ENCODE data around the gene GCLC. TPM values are rescaled to one million over a fixed set of nuclear protein-coding genes. Genes with fewer than 3 reads are reported as not detected.

Gene GCLC
- 10 to 100 TPM; 21.9 to 60.2 (median 27.2) TPM for total RNA-seq

DNA sequence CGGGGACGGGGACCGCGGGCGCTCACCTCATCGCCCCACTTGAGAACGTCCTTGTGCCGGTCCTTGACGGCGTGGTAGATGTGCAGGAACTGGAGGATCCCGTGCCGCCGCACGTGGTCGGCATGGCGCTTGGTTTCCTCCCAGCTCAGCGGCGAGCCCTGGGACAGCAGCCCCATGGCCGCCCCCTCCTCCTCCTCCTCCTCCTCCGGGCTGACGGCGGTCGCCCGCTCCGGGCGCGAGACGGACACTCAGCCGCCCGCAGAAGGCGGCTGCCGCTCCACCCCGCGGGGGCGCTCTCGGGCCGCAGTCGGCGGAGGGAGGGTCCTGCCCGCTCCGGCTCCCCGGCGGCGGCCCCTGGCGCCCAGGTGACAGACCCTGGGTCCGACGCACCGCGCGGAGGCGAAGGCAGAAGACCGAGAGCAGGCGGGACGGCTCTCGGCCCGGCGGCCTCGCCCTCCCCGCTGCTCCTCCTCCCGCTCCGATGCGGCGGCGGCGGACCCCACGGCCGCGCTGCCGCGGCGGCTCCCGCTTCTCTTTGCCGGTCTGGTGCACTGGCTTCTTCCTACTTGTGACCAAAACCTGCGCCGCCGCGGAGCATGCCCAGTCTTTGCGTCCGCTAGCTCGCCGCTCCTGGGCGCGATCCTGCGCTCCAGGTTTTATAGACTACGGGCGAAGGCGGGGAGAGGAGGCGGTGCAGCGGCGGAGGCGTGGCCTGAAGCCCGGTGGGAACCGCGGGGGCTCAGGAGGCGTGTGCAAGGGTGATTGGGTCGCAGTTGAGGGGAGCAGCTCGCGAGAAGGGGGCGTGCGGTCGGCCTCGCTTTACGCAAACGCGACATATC lies at the start of gene GCLC:
Gene GCLC (minus strand): TSS at position 632 of the 839 bp plus-strand sequence. CDS start 456 bp downstream, at position 176.
- Histone ChIP-seq H3K27ac (peak within 1 kb of the TSS; percentile 85 to 94 (median 90)), H3K36me3 (no peaks in the 10 kb centered on the region), H3K9me3 (no peaks in the 10 kb centered on the region), H3K4me3 (peak within 1 kb of the TSS; percentile 45 to 84 (median 74)), H3K4me1 (peaks cover 14 to 39% (median 19%) of the 10 kb centered on the region in 4 donors), H3K27me3 (peaks cover 0 to 1% (median 0%) of the 10 kb centered on the region in 4 donors)
- ATAC-seq (ENCODE audit: low FRiP score in 2 of 2) = peak; percentile 85 to 92
- TF ChIP-seq POLR2A (IDR thresholded peaks at IDR 0.05) (peak in 3 of 4 donors; percentile 85 to 90 (median 87)), EP300 (IDR thresholded peaks at IDR 0.05) (no peak), POLR2AphosphoS5 (IDR thresholded peaks at IDR 0.05) (peak; percentile 42 to 94)
- TF ChIP-seq, protein P1, sequence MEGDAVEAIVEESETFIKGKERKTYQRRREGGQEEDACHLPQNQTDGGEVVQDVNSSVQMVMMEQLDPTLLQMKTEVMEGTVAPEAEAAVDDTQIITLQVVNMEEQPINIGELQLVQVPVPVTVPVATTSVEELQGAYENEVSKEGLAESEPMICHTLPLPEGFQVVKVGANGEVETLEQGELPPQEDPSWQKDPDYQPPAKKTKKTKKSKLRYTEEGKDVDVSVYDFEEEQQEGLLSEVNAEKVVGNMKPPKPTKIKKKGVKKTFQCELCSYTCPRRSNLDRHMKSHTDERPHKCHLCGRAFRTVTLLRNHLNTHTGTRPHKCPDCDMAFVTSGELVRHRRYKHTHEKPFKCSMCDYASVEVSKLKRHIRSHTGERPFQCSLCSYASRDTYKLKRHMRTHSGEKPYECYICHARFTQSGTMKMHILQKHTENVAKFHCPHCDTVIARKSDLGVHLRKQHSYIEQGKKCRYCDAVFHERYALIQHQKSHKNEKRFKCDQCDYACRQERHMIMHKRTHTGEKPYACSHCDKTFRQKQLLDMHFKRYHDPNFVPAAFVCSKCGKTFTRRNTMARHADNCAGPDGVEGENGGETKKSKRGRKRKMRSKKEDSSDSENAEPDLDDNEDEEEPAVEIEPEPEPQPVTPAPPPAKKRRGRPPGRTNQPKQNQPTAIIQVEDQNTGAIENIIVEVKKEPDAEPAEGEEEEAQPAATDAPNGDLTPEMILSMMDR (IDR thresholded peaks at IDR 0.05) = peak; percentile 68 to 90 (median 76)
- 1% methylated on average over 42 to 88 of the region's 105 CpGs for WGBS, 2 donors
- DNase-seq = peak; percentile 92 to 97

DNA sequence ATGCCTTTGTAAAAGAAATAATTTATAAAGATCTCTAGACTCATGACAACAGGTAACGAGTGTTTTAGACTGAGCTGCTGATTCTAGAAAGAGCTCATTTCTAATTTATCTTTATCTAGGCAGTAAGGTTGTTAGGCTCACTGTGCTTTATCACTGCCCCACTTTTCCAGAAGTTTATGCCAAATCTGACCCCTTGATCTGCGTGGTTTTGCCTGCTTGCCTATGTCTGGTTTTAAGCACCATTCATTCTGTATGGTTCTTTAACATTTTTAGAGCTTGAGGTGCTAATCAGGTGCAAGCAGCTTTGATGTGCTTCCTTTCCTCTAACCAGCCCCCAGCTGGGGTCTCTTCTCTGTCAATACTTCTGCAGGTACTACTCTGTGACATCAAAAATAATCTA lies 49.7 kb upstream of the GCLC start:
- Histone ChIP-seq H3K9me3 (no peaks in the 10 kb centered on the region), H3K4me1 (peaks cover 0 to 7% (median 0%) of the 10 kb centered on the region in 4 donors), H3K27me3 (no peaks in the 10 kb centered on the region), H3K4me3 (no peak overlapping the region), H3K27ac (no peak overlapping the region), H3K36me3 (no peaks in the 10 kb centered on the region)
- ATAC-seq (ENCODE audit: low FRiP score in 2 of 2) (no peak), DNase-seq (no peak)
- 79% methylated on average over 2 of the region's 2 CpGs for WGBS, 2 donors
- TF ChIP-seq, protein P1 (IDR thresholded peaks at IDR 0.05) = no peak
- TF ChIP-seq EP300 (IDR thresholded peaks at IDR 0.05) (no peak), POLR2AphosphoS5 (IDR thresholded peaks at IDR 0.05) (no peak)

DNA sequence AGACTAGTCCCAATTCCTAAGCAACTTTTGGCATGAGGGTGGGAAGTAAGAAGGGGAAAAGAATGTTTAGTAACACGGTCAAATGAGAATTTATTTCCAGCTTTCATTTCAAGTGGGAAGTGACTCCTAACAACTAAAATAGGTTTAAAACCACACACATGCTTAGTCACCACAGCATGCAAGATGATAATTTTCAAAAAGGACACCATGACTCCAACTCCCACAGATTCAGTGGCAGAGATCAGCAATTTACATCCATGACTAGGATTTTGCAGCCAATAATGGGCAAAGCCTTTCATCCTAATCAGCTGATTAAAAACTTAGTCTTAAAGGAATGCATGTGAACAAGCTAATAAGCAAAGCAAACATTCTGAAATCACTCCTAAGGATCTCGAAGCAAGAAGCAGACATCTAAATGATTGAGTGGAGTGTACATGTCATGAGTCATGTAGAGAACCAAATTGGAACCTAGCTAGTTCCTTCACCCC lies 48.1 kb upstream of the GCLC start:
- Histone ChIP-seq H3K27ac (no peak overlapping the region), H3K4me1 (peaks cover 0 to 7% (median 0%) of the 10 kb centered on the region in 4 donors), H3K36me3 (no peaks in the 10 kb centered on the region), H3K27me3 (no peaks in the 10 kb centered on the region), H3K4me3 (no peak overlapping the region), H3K9me3 (no peaks in the 10 kb centered on the region)
- no peak for TF ChIP-seq POLR2A (IDR thresholded peaks at IDR 0.05)
- TF ChIP-seq, protein P1 (IDR thresholded peaks at IDR 0.05) = no peak
- no peak for TF ChIP-seq EP300 (IDR thresholded peaks at IDR 0.05)
- no peak for TF ChIP-seq POLR2AphosphoS5 (IDR thresholded peaks at IDR 0.05)
- WGBS, 2 donors = 20 to 22% methylated on average over 2 of the region's 2 CpGs
- DNase-seq (no peak), ATAC-seq (ENCODE audit: low FRiP score in 2 of 2) (peak in 1 of 2 donors; percentile 19)

DNA sequence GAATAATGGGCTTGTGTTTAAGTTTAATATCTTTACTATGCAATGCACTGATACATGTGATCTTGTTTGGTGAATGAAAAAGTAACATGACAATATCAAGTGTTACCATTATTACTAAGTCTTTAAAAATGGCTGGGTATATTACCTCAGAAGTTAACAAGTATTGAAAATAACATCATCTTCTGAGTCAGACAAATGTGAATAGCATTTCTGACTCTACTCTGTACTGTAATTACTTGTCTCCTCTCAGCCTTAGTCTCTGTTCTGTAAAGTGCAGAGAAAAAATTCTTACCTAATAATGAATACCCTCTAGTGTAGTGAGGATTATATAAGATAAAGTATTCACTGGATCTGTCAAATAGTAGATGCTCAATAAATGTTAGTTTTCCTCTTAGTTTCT lies 47.0 kb upstream of the GCLC start:
- Histone ChIP-seq H3K27ac (no peak overlapping the region), H3K27me3 (no peaks in the 10 kb centered on the region), H3K4me3 (no peak overlapping the region), H3K36me3 (no peaks in the 10 kb centered on the region), H3K9me3 (no peaks in the 10 kb centered on the region), H3K4me1 (peaks cover 0 to 7% (median 0%) of the 10 kb centered on the region in 4 donors)
- DNase-seq = no peak
- TF ChIP-seq, protein P1 (IDR thresholded peaks at IDR 0.05) = no peak
- TF ChIP-seq POLR2A (IDR thresholded peaks at IDR 0.05) (no peak), EP300 (IDR thresholded peaks at IDR 0.05) (no peak), POLR2AphosphoS5 (IDR thresholded peaks at IDR 0.05) (no peak)
- ATAC-seq (ENCODE audit: low FRiP score in 2 of 2) = no peak

All from upper lobe of left lung (tissue), 6 donors.